AG09319 (cell line): ENCODE results near the gene HS2ST1.

Experiments
- DNase-seq: peaks from one replicate; pipeline ENCODE4 v3.0.0-alpha.2; 2010; ENCODE audit warnings: low read depth; ENCODE audit errors: extremely low read depth
- CTCF ChIP-seq: IDR thresholded peaks from 2 replicates; pipeline ENCODE4 v1.5.1; 2011; ENCODE audit warnings: low read depth, mild to moderate bottlenecking, inconsistent platforms, low read length, moderate library complexity

Gene HS2ST1

GRCh38 chr1:86939406-86939805 lies 25.0 kb downstream of the HS2ST1 start:
- no peak for TF ChIP-seq CTCF
- DNase-seq: no peak

GRCh38 chr1:86940599-86940998 lies 26.2 kb downstream of the HS2ST1 start:
- no peak for TF ChIP-seq CTCF
- DNase-seq: no peak

DNA sequence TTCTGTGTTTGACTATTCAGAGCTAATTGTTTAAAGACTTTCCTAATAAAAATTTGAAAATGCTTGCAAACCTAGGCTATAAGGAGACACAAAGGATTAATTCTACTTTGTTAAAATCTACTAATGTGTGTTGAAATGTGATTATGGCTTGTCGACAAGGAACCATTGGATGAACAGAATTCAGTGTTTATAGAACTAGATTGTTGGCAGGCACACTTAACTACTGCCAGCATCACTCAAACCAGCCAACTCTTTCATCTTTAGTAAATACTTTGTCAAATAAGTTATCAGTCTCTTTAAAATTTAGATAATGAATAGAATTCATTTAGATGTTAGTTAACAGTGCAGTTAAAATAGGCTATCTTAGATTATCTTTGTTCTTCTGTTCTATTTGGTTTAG lies 27.6 kb downstream of the HS2ST1 start:
- no peak for DNase-seq
- no peak for TF ChIP-seq CTCF

DNA sequence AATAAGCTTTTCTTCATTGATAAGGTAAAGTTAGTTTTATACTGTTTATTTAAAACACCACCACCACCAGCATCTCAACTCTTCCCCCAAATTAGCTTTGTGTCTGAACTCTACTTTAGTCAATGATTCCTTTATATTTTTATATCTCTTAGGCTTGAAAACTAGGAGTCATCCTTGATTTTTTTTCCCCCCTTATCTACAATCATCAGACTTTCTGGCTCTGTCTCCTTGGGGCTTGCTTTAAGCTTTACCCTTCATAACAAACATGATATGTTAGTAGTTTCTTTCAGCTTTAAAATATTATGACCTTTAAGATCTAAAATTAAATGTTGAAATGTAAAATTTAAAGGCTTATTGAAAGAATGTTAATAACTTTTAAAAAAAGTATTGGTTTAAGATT lies 28.3 kb downstream of the HS2ST1 start:
- no peak for DNase-seq
- TF ChIP-seq CTCF: no peak

- no peak for TF ChIP-seq CTCF
- DNase-seq: no peak
These were observed 33.8 kb downstream of the HS2ST1 start for GRCh38 chr1:86948212-86948611.

DNA sequence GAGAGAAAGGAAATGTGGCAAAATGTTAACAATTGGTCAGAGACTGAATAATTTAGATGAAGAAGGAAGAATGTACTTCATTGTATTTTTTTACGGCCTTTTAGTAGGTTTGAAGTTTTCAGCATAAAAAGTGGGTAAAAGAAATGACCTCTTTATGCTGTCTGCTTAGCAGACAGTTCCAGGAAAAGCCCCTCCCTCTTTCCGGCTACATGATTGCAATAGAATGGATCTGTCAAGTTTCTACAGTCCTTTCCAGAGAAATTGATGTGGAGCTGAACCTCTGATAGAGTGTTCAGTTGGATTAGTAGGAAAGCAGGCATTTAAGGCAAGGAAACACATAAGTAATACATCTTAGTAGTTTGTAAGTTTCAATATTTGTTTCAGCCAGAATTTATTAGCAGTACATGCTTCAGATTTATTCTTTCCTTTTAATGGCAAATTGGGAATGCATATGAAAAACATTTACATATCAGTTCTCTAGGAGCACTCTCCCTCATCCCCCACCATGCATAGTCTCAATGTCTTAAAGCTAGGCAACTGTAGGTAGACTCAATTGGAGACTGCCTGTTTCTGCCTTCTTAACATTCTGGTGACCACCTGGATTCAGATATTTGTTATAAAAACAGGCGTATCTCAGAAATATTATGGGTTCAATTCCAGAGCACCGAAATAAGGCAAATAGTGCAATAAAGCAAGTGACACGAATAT lies 36.4 kb downstream of the HS2ST1 start:
- TF ChIP-seq CTCF: no peak

DNA sequence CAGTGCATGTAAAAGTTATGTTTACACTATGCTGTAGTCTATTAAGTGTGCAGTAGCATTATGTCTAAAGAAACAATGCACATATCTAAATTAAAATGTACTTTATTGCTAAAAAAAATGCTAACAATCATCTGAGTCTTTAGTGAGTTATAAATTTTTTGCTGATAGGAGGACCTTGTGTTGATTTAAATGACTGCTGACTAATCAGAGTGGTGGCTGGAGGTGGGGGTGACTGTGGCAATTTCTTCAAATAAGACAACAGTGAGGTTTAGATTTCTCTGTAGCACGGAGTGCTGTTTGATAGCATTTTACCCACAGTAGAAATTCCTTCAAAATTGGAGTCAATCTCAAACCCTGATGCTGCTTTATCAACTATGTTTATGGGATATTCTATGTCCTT lies 37.0 kb downstream of the HS2ST1 start:
- TF ChIP-seq CTCF: no peak
- no peak for DNase-seq

More for the DNA sequence above, 36.4 kb downstream of the HS2ST1 start:
- no peak for DNase-seq
